ENCODE data around the gene CYBB.

GRCh38 chrX:37752281-37752680 lies 27.6 kb upstream of the CYBB start:
- TF ChIP-seq CTCF (IDR thresholded peaks at IDR 0.05) (no peak), POLR2A (IDR thresholded peaks at IDR 0.05) (no peak)
